Epithelial cell of proximal tubule (primary cell): ENCODE data around the gene XYLB. TPM values are rescaled to one million over a fixed set of nuclear protein-coding genes. Genes with fewer than 3 reads are reported as not detected.

Experiments
- DNase-seq: peaks from one replicate; pipeline ENCODE4 v3.0.0-alpha.2; 2011; ENCODE audit warnings: low read depth
- H3K4me3 ChIP-seq: 2 replicates; pipeline ENCODE4 v1.5.1; 2011; ENCODE audit warnings: low read depth, mild to moderate bottlenecking, low read length
- CTCF ChIP-seq: conservative IDR thresholded peaks from 2 replicates; pipeline ENCODE4 v1.5.1; 2012; ENCODE audit warnings: low read depth, mild to moderate bottlenecking, low read length
- total RNA-seq: library from RNA; depleted of rRNA; stranded (reverse); fragments of >200 nt; gene quantifications from 2 replicates; pipeline ENCODE4 v1.2.3, GENCODE V29; 2015

Gene XYLB
- total RNA-seq, 1 donor from 2014 or later: 7.8 TPM

GRCh38 chr3:38311476-38311875 is 35.1 kb upstream of the XYLB start:
- no peak for DNase-seq
- TF ChIP-seq CTCF: no peak
- H3K4me3 ChIP-seq: no peak overlapping the region

DNA sequence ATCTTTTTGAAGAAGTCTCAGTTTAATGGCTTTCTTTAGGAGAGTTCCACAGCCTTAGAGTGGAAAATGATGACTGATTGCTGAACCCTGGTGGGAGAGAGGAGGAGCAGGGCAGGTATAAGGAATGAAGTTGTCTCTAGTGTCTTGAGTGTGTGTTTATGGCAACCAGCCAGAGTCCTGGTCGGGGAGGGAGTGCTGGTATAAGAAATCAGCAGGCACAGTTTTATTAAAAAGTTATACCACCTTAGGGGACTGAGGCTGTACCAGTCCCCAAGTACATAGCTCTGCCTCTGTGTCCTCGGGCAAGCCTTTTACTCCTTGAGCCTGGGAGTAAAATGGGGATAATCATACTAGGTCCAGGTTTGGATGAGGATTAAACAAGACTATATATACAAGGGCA is 34.6 kb upstream of the XYLB start:
- H3K4me3 ChIP-seq: no peak overlapping the region
- no peak for TF ChIP-seq CTCF
- no peak for DNase-seq

DNA sequence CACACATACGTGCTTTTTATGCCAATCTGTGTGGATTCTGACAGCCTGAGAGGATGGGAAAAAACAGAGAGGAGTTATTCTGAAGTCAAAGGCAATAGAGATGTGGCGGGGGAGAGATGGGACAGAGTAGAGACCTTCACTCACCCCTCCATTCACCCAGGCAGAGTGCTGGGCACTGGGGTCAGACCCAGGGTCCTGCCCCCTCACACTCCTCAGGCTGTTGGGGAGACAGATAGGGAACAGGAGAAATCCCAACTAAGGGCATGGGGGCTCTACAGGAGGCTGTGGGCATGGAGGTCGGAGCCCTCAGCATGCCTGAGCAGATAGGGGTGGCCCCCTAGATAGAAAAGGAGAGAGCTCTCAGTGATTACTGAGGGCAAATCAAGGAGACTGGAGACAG is 34.2 kb upstream of the XYLB start:
- no peak for DNase-seq
- TF ChIP-seq CTCF: no peak

DNA sequence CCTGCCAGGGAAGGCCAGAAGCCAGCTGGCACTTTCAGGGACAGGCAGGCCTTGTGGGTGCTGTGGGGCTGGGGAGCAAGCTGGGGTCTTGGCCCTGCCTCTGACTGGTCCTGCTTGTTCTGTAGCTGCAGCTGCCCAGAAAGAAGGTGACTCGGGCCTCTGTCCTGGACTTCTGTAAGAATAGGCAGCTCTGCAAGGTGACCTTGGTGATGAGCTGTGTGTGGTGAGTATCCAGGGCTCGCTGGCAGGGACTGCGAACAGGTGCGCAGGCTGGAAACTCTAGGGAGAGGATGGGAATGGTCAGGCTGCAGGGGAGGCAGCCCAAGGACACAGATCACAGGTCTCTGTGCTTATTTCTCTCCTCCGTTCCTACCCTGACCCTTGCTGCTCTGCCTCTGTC is 33.3 kb upstream of the XYLB start:
- no peak for TF ChIP-seq CTCF
- H3K4me3 ChIP-seq: no peak overlapping the region
- no peak for DNase-seq

More for the DNA sequence above, 34.2 kb upstream of the XYLB start:
- H3K4me3 ChIP-seq: no peak overlapping the region

DNA sequence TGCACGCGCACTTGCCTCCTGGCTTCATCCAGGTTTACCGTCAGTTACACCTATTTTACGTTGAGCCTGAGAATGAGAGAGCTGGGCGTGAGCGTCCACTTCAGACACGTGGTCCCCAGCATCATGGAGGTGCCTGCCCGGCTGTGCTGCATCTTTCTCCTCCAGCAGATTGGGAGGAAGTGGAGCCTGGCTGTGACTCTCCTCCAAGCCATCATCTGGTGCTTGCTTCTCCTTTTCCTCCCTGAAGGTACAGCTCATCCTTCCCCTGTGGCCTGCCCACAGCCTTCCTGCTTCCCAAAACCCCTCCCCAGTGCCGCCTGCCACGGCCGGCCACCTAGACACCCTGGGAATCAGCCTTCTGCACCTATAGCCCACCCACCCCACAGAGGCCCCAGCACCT is 32.9 kb upstream of the XYLB start:
- DNase-seq: no peak
- TF ChIP-seq CTCF: no peak
- H3K4me3 ChIP-seq: no peak overlapping the region

DNA sequence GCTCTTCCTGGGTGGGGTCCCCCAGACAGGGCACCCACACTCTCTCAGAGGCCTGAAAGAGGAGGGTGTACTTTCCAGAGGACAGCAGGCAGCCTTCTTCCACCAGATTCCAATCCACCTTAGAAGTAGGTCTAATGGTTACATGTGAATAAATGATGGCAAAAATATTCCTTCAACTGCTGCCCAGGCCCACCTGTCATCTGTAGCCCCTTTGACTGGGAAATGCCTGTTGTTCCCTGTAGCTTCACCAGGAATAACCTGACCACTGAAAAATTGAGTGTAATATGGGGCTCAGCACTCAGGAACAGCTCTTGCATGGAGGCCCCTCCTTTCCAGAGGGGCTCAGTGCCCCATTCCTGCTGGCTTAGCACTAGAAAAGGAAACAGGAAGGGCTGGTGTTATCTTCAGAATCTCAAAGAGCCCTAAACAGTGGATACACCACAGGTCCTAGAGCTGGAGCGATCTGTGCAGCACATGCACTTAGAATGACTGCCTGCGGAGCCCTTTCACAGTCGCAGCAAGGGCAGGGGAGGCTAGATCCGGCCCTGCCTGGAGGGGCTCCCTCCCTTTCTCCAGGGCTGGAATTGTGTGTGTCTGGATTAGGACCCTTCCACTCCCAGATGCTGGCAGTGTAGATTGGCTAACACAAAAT is 32.3 kb upstream of the XYLB start:
- no peak for DNase-seq
- no peak overlapping the region for H3K4me3 ChIP-seq
- no peak for TF ChIP-seq CTCF

- TF ChIP-seq CTCF: no peak
- no peak overlapping the region for H3K4me3 ChIP-seq
- DNase-seq: no peak
These were observed 31.7 kb upstream of the XYLB start for GRCh38 chr3:38314764-38315487.
